Measurements from ENCODE around the gene FBXL15. TPM values are rescaled to one million over a fixed set of nuclear protein-coding genes. Genes with fewer than 3 reads are reported as not detected.

Gene FBXL15
- total and polyA plus RNA-seq, 2 of the 13 experiments (the other 11 are each of a cell fraction or from before 2014, with no cell fraction given) = 4.3 to 8.3 TPM

DNA sequence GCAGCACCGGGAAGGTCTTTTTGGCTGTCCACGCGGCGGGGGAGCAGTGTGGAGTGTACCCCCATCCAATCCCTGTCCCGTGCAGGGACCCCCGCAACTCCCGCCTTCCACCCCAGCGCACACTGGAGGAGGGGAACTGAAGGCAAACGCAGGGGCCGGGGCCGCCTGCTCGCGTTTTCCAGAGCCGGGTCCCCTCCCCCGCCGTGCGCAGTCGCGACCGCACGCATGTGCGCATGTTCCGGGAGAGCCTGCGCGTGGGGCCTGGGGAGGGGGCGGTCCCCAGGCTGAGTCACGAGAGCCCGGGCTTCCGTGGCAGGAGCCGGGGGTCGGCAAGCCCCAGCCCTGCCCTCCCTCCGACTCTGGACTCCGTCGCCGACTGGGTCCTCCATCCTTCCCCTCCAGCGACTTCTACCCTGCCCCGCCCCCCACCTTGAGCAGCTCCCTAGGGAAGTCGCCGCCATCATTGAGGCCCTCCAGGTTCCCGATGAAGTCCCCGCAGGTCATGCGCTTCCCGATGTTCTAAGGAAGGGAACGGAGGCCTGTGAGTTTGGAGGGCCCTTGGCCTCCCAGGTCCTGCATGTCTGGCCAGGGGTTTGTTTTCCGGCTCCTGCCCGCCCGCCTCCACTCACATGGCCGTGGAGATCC lies 10.1 kb upstream of the FBXL15 start:
- no peak overlapping the region for H3K27ac ChIP-seq (ENCODE audit: extremely low read length, insufficient read depth, low read length)
- H2AFZ ChIP-seq (ENCODE audit: low read length) = no peak overlapping the region
- ATAC-seq (no peak), FAIRE-seq (no peak), DNase-seq (ENCODE audit: low spot score) (no peak)
- CTCF ChIA-PET (ENCODE audit: low intra/inter-chr PET ratio, low total read pairs) = no interaction called here
- TF ChIP-seq ZNF24 (IDR thresholded peaks at IDR 0.05) (no peak), SRSF1 (optimal IDR thresholded peaks at IDR 0.05; ENCODE audit: low read depth, low read length) (no peak), SP5 (CRISPR knock-in tag; IDR thresholded peaks at IDR 0.05; ENCODE audit: borderline replicate concordance, low read depth) (no peak), ZSCAN22 (CRISPR knock-in tag; IDR thresholded peaks at IDR 0.05) (no peak), ZNF138 (CRISPR knock-in tag; IDR thresholded peaks at IDR 0.05; ENCODE audit: low read depth) (no peak), ZNF292 (CRISPR knock-in tag; IDR thresholded peaks at IDR 0.05; ENCODE audit: borderline replicate concordance, low read depth) (no peak), ZNF225 (CRISPR knock-in tag; IDR thresholded peaks at IDR 0.05) (no peak), CC2D1A (CRISPR knock-in tag; IDR thresholded peaks at IDR 0.05) (no peak), ZNF839 (CRISPR knock-in tag; IDR thresholded peaks at IDR 0.05; ENCODE audit: borderline replicate concordance) (no peak), ZNF746 (CRISPR knock-in tag; IDR thresholded peaks at IDR 0.05) (no peak), CCAR2 (optimal IDR thresholded peaks at IDR 0.05; ENCODE audit: low read depth, low read length) (no peak)
- TF ChIP-seq, protein P1, sequence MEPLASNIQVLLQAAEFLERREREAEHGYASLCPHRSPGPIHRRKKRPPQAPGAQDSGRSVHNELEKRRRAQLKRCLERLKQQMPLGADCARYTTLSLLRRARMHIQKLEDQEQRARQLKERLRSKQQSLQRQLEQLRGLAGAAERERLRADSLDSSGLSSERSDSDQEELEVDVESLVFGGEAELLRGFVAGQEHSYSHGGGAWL (CRISPR knock-in tag; IDR thresholded peaks at IDR 0.05) = no peak
- TF ChIP-seq, protein P2, sequence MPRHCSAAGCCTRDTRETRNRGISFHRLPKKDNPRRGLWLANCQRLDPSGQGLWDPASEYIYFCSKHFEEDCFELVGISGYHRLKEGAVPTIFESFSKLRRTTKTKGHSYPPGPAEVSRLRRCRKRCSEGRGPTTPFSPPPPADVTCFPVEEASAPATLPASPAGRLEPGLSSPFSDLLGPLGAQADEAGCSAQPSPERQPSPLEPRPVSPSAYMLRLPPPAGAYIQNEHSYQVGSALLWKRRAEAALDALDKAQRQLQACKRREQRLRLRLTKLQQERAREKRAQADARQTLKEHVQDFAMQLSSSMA (CRISPR knock-in tag; IDR thresholded peaks at IDR 0.05) = no peak
- TF ChIP-seq, protein P3, sequence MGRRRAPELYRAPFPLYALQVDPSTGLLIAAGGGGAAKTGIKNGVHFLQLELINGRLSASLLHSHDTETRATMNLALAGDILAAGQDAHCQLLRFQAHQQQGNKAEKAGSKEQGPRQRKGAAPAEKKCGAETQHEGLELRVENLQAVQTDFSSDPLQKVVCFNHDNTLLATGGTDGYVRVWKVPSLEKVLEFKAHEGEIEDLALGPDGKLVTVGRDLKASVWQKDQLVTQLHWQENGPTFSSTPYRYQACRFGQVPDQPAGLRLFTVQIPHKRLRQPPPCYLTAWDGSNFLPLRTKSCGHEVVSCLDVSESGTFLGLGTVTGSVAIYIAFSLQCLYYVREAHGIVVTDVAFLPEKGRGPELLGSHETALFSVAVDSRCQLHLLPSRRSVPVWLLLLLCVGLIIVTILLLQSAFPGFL (CRISPR knock-in tag; IDR thresholded peaks at IDR 0.05) = no peak
- TF ChIP-seq, protein P4, sequence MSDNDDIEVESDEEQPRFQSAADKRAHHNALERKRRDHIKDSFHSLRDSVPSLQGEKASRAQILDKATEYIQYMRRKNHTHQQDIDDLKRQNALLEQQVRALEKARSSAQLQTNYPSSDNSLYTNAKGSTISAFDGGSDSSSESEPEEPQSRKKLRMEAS (IDR thresholded peaks at IDR 0.05) = no peak
- WGBS (ENCODE audit: low lambda C conversion rate) = 39% methylated on average over 20 of the region's 48 CpGs
- peaks cover 26 to 86% of the 10 kb centered on the region in 2 experiments for H3K27me3 ChIP-seq (ENCODE audit: control insufficient read depth in 1 of 2, insufficient read depth in 2 of 2, low read length in 2 of 2)
- no peaks in the 10 kb centered on the region for H3K79me2 ChIP-seq (ENCODE audit: insufficient read depth, low read length)
- in situ Hi-C loops (cut with HindIII; ENCODE audit: extremely low pct_ligation_motif_present, low pct_unique_long_range_greater_than_20kb) (no loop called here), intact Hi-C loops (cut with micrococcal nuclease; ENCODE audit: unreplicated experiment) (no loop called here)
- peaks cover 4% of the 10 kb centered on the region; the same call in 1 of the 2 replicates for H4K20me1 ChIP-seq (ENCODE audit: insufficient read depth, low read length)
- BruUV-seq (replicated peaks) = no TSS peak
- H3K36me3 ChIP-seq (replicated peaks in 1 of 2; ENCODE audit: control insufficient read depth in 1 of 2, insufficient read depth in 2 of 2, low read length in 2 of 2) = no peaks in the 10 kb centered on the region
- no peak overlapping the region for H3K9ac ChIP-seq (ENCODE audit: insufficient read depth, low read depth, low read length)
- peaks cover 18% of the 10 kb centered on the region for H3K4me1 ChIP-seq (ENCODE audit: insufficient read depth, low read length)
- H3K4me2 ChIP-seq (ENCODE audit: low read depth, low read length) = peak overlapping the region; percentile 61; the same call in 1 of the 2 replicates
- POLR2A ChIA-PET = interaction anchor here (1.0 to 1.3 kb wide), 2 partner anchors 10 to 17 kb away, joined by 3 to 4 read pairs; partner anchors contain the start of gene FBXL15
- H3K9me3 ChIP-seq (ENCODE audit: low read length) = no peaks in the 10 kb centered on the region
- peak overlapping the region in 1 of 3 experiments; percentile 25; a peak in 2 of 6 replicates for H3K4me3 ChIP-seq (replicated peaks in 1 of 3; ENCODE audit: insufficient read depth in 1 of 3, low read depth in 2 of 3, low read length in 3 of 3)

Data from HepG2 (cell line).